Endodermal cell (in vitro differentiated cells): Measurements from ENCODE around the gene TMEM119. TPM values are rescaled to one million over a fixed set of nuclear protein-coding genes. Genes with fewer than 3 reads are reported as not detected.
A peak's percentile ranks its signal among the peaks of the same experiment; 100 is the strongest.

Source experiments
- DNase-seq: peaks from one replicate; pipeline ENCODE4 v3.0.0-alpha.2; 2017
- H3K27ac ChIP-seq: 2 replicates; pipeline ENCODE4 v1.5.1; 2013; ENCODE audit warnings: mild to moderate bottlenecking, low read depth, low read length, moderate library complexity
- H3K27me3 ChIP-seq: 2 replicates; pipeline ENCODE4 v1.6.1; 2013; ENCODE audit warnings: mild to moderate bottlenecking, low read length, moderate library complexity; ENCODE audit not compliant: insufficient read depth, control insufficient read depth, poor library complexity, severe bottlenecking
- H3K36me3 ChIP-seq: 2 replicates; pipeline ENCODE4 v1.7.0; 2013; ENCODE audit warnings: mild to moderate bottlenecking, low read length, moderate library complexity; ENCODE audit not compliant: control insufficient read depth, insufficient read depth
- H3K4me1 ChIP-seq: one replicate; pipeline ENCODE4 v1.7.0; 2013; ENCODE audit warnings: low read length; ENCODE audit not compliant: control insufficient read depth, insufficient read depth
- H3K4me3 ChIP-seq: 2 replicates; pipeline ENCODE4 v1.5.1; 2013; ENCODE audit warnings: mild to moderate bottlenecking, low read length, moderate library complexity
- H3K9ac ChIP-seq: 2 replicates; pipeline ENCODE4 v1.6.1; 2013; ENCODE audit warnings: mild to moderate bottlenecking, low read length, moderate library complexity; ENCODE audit not compliant: poor library complexity, severe bottlenecking; ENCODE audit errors: extremely low read depth
- H3K9me3 ChIP-seq: 2 replicates; pipeline ENCODE4 v1.6.1; 2013; ENCODE audit warnings: mild to moderate bottlenecking, low read length, moderate library complexity; ENCODE audit not compliant: control insufficient read depth
- H3K27ac Mint-ChIP-seq: 2 replicates; pipeline ENCODE4 v1.8.0; 2020; ENCODE audit warnings: mixed read lengths
- H3K27me3 Mint-ChIP-seq: 2 replicates; pipeline ENCODE4 v1.8.0; 2021; ENCODE audit warnings: mild to moderate bottlenecking, mixed read lengths; ENCODE audit not compliant: insufficient read depth
- H3K36me3 Mint-ChIP-seq: 2 replicates; pipeline ENCODE4 v1.8.0; 2020; ENCODE audit warnings: low read depth, mixed read lengths
- H3K4me1 Mint-ChIP-seq: 2 replicates; pipeline ENCODE4 v1.8.0; 2020; ENCODE audit warnings: mixed read lengths
- H3K4me3 Mint-ChIP-seq: 2 replicates; pipeline ENCODE4 v1.8.0; 2020; ENCODE audit warnings: mild to moderate bottlenecking, moderate library complexity, mixed read lengths
- H3K9me3 Mint-ChIP-seq: 2 replicates; pipeline ENCODE4 v1.8.0; 2020; ENCODE audit warnings: mild to moderate bottlenecking, mixed read lengths
- CTCF ChIP-seq: fragments of 200-600 bp; sonication (generic); conservative IDR thresholded peaks from 2 replicates; pipeline ENCODE4 v1.5.0; 2021; ENCODE audit warnings: antibody characterized with exemption, mild to moderate bottlenecking
- WGBS, 2 experiments: methylation state at CpG; one replicate each; pipeline versions ENCODE4 v1.1.5 to v1.1.7; 2013; ENCODE audit warnings: missing lambda C conversion rate in 2 of 2, mixed read lengths in 1 of 2; ENCODE audit not compliant: insufficient coverage in 1 of 2, insufficient read length in 1 of 2; 5-methylcytosine and 5-hydroxymethylcytosine counted together
- total RNA-seq, 2 donors: library from RNA; stranded (reverse); fragmentation: NEBNext Ultra II Directional in 1 of 2; extraction: Animal tissue kit (Norgen Biotek cat#: 25700) in 1 of 2; gene quantifications; 2 replicates in 1 of 2; 3 replicates in 1 of 2; pipeline ENCODE4 v1.2.1, GENCODE V29; 2021

Gene TMEM119
- total RNA-seq, 2 donors from 2014 or later: 0.11 to 0.15 TPM

- peaks cover 47% of the 10 kb centered on the region for H3K36me3 Mint-ChIP-seq
- no peaks in the 10 kb centered on the region for H3K27me3 Mint-ChIP-seq
- H3K27me3 ChIP-seq: no peaks in the 10 kb centered on the region
- no peak overlapping the region for H3K4me3 ChIP-seq
- no peak overlapping the region for H3K9ac ChIP-seq
- H3K4me1 Mint-ChIP-seq: peaks cover 2% of the 10 kb centered on the region
- TF ChIP-seq CTCF: no peak
- peaks cover 84% of the 10 kb centered on the region for H3K36me3 ChIP-seq
- no peak overlapping the region for H3K4me3 Mint-ChIP-seq
- H3K9me3 ChIP-seq: no peaks in the 10 kb centered on the region
- WGBS, 2 experiments: 95 to 100% methylated on average over 11 to 15 of the region's 15 CpGs
- no peak overlapping the region for H3K27ac ChIP-seq
- no peaks in the 10 kb centered on the region for H3K4me1 ChIP-seq
- DNase-seq: peak; percentile 20
- H3K9me3 Mint-ChIP-seq: no peaks in the 10 kb centered on the region
- H3K27ac Mint-ChIP-seq: no peak overlapping the region
These were observed 48.1 kb upstream of the TMEM119 start for GRCh38 chr12:108645686-108646599.

- peaks cover 2% of the 10 kb centered on the region for H3K4me1 Mint-ChIP-seq
- H3K4me3 ChIP-seq: no peak overlapping the region
- no peak overlapping the region for H3K4me3 Mint-ChIP-seq
- no peak for DNase-seq
- H3K36me3 Mint-ChIP-seq: peaks cover 42% of the 10 kb centered on the region
- WGBS, 2 experiments: 93 to 95% methylated on average over 6 to 7 of the region's 7 CpGs
- H3K27ac Mint-ChIP-seq: no peak overlapping the region
- H3K9ac ChIP-seq: no peak overlapping the region
- no peak overlapping the region for H3K27ac ChIP-seq
- H3K9me3 ChIP-seq: no peaks in the 10 kb centered on the region
- H3K27me3 ChIP-seq: no peaks in the 10 kb centered on the region
- no peaks in the 10 kb centered on the region for H3K9me3 Mint-ChIP-seq
- no peaks in the 10 kb centered on the region for H3K4me1 ChIP-seq
- H3K36me3 ChIP-seq: peaks cover 73% of the 10 kb centered on the region
- no peaks in the 10 kb centered on the region for H3K27me3 Mint-ChIP-seq
- TF ChIP-seq CTCF: no peak
These were observed 46.9 kb upstream of the TMEM119 start for GRCh38 chr12:108644811-108645120.

DNA sequence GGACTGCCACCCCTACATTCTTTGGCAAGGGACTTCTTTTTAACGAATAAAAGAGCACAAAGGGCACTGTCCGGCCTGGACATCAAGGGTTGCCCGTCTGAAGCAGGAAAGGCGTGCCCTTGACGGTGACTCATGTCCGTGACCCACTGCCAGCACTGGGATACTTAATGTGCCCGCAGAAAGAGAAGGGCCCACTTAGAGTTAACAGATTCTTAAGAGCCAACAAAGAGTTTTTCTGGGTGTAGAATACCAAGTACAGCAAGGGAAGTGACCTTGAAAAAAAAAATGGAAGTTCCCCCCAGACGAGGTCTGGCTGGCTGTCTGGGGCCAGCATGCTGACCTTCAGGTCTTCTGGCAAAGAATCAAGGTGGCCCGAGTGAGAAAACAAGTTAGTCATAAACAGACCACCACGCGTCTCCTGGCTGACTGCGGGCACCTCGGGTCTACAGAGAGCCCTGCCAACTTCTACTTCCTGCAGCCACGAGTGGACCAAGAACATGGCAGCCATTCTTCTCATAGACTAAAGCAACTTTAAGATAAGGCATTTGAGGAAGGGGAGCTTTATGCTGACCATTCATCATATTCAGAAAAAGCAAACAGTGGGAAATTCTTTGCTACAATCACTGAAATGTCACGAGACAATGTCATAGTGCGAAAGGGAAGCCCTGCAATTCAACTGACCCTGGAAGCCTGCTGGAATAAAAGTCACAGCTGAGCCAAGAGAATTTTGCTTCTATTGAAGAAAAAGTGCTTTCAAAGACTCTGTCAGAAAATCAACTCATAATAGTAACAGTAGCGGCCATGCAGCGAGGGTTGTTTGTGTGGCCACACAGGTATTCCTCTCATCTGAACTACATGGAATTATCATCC is 46.3 kb upstream of the TMEM119 start:
- Histone ChIP-seq H3K9me3 (no peaks in the 10 kb centered on the region), H3K4me1 (no peaks in the 10 kb centered on the region), H3K27ac (no peak overlapping the region), H3K36me3 (peaks cover 67% of the 10 kb centered on the region), H3K4me3 (no peak overlapping the region), H3K27me3 (no peaks in the 10 kb centered on the region), H3K9ac (no peak overlapping the region)
- TF ChIP-seq CTCF: no peak
- peaks cover 39% of the 10 kb centered on the region for H3K36me3 Mint-ChIP-seq
- peaks cover 2% of the 10 kb centered on the region for H3K4me1 Mint-ChIP-seq
- H3K4me3 Mint-ChIP-seq: no peak overlapping the region
- no peaks in the 10 kb centered on the region for H3K27me3 Mint-ChIP-seq
- 91 to 95% methylated on average over 17 to 18 of the region's 18 CpGs for WGBS, 2 experiments
- no peak overlapping the region for H3K27ac Mint-ChIP-seq
- DNase-seq: peak; percentile 41
- H3K9me3 Mint-ChIP-seq: no peaks in the 10 kb centered on the region
